HG03442 (cell line): Measurements from ENCODE around the gene EPHA4.

ENCODE experiments used
- ATAC-seq: cut with Tn5 transposase; IDR thresholded peaks from one replicate; pipeline ENCODE4 v1.9.1; 2021; ENCODE audit warnings: mild to moderate bottlenecking, moderate library complexity; ENCODE audit not compliant: unreplicated experiment

Gene EPHA4

DNA sequence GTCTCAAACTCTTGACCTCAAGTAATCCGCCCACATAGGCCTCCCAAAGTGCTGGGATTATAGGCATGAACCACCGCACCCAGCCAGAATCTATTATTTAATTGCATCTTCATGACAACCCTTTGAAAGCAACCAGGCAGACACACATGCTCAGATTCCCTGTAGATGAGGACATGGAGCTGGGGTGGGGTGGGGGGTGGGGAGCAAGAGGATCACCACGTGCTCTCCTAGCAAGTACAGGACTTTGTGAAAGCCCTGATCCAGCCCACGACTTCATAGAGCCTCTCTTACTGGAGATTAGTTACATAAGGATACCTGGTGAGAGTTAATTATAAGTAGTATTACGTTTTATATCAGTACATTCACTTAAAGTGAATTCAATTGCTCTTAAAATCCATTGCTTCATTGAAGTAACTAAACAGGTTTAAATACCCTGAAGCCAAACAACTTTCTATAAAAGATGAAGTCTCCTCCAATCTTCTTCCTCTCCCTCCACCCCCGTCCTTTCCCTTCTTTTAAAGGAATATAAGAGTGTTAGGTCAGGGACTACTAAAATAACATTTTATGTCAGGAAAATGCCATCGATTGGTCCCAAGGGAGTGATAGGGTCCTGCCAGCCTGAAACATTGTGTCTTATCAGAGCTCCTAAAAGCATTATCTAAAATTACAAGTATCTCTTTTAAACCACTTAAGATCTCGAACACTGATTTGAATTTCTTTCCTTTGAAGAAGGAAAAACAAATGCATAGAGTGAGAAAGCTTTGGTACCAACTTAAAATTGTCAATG, 123.9 kb downstream of the EPHA4 start:
- ATAC-seq, result no peak

- ATAC-seq, result no peak
Measured at GRCh38 chr2:221447310-221447709, 124.8 kb downstream of the EPHA4 start.

- no peak for ATAC-seq
Measured at GRCh38 chr2:221446140-221446539, 126.0 kb downstream of the EPHA4 start.

DNA sequence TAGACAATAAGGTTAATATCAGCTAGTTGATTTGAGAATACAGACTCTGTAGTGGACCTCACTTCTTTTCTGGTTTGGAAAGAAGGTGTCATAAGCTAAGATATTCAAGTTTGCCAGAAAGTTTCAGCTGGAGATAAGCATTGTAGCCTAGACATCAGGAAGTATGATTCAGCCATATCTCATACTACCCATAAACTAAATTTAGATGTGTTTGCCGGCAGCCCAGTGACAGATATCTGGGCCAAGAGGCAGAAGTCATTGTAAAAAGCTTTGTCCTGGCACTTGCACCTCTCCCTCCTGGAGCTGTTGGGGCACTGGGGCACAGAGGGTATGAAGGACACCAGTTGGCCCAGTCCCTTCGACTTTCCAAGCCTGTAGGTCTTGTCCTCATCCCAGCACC, 128.0 kb downstream of the EPHA4 start:
- ATAC-seq, result no peak

- ATAC-seq, result no peak
Measured at GRCh38 chr2:221443645-221444044, 128.5 kb downstream of the EPHA4 start.

DNA sequence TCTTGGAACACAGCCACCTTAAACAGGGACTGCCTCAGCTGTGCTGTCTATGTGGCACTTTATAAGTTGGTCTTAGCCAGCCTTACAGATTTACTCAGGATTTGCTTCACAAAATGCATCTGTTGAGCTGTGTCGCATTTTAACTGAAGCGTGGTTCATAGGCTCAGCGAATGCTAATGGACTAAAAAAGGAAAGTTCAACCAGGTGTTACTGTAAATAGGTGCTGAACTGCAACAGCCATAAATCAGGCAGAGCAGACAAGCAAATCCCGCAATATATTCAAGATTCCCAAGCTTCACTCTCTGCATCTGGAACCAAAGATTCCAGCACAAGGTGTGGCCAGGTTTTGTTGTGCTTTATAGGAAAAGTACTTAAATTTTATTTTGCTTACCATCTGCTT, 130.0 kb downstream of the EPHA4 start:
- no peak for ATAC-seq

GRCh38 chr2:221439761-221440479, 132.2 kb downstream of the EPHA4 start:
- no peak for ATAC-seq

DNA sequence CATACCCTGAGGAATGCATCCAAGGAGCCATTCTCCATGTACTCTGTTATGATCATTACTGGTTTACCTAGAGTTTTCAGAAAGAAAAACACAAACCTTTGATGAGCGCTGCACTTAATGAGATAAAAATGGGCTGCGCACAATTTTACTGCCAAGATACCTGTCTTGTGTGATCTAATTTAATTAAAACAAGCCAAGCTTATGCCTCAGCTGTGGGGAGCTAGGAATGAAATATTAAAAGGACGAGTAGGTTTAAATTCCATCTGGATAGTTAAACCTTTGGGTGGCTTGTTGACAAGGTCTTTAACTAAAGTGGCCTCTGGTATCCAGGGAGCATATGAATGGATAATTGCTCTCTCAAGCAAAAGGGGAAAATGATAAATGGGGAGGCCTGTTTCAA, 135.0 kb downstream of the EPHA4 start:
- no peak for ATAC-seq

GRCh38 chr2:221435171-221435570, 136.9 kb downstream of the EPHA4 start:
- no peak for ATAC-seq

DNA sequence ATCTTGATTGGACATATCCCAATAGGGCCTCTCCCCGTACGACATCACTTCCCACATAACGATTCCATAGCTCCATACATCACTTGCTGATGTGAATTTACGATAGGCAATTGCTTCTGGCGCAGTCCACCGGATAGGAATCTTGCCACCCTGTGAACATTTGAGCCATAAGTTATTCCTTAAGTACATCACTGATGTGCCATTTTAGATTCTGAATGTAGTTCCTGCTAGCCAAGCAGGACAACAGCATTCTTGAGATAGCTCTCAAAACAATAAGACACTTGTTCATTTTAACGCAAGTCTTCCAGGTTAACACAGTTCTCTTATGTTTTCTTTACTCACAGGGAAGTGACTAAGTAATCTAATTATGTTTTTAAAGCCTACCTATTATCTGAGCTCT, 138.0 kb downstream of the EPHA4 start:
- ATAC-seq, result no peak

DNA sequence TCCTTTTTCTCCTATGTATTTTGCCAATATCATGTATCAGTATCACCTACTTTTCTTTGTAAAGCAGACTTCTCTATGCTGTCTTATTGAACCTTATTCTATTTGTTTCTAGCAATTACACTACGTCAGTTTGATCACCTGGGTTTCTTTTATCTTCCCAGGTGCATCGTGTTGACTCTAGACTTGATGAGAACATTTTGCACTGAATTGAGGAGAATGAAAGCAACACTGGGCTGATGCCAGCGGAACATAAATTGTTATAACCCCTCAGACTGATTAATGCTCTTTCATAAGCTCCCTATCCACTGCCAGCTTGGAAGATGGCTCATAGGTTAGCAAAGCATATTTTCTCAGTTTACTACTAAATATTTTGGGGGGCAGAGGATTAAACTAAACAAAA, 140.6 kb downstream of the EPHA4 start:
- ATAC-seq, result no peak

GRCh38 chr2:221429741-221430491, 142.2 kb downstream of the EPHA4 start:
- no peak for ATAC-seq

DNA sequence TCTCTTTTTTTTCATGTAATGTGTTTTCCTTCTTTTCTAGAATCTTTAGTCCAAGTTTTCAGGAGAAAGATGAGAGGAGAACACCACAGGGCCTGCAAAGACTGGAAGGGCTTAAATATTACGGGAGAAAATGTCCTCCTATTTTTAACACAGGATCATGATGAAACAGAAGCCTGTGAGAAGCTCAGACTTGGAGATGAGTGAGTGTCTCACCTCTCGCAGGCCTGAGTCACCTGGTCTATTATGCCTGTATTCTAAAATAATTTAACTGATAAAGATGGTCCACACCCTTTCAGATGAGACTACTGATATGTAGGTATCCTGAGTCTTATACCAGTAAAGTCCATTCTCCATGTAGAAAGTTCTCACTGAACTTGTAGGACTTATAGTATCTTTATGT, 143.2 kb downstream of the EPHA4 start:
- ATAC-seq, result no peak

- no peak for ATAC-seq
Measured at GRCh38 chr2:221426929-221427328, 145.2 kb downstream of the EPHA4 start.

DNA sequence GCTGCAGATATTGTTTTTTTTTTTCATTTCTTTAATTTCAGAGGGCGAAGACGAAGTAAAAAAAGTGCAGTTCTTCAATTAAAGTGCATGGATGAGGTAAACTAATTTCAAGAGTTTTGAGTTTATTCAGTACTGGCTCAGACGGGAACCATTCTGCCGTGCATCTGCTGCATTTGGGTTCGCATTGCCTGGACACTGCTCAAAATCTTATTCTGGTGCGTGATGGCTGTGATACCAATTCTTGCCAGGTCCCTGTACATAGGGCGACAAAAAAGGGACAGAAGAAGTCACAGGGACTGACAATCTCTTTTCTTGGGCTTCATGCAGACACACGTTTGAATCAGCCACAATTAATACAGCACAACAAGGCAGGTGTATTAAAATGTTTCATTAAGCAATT, 146.2 kb downstream of the EPHA4 start:
- no peak for ATAC-seq

DNA sequence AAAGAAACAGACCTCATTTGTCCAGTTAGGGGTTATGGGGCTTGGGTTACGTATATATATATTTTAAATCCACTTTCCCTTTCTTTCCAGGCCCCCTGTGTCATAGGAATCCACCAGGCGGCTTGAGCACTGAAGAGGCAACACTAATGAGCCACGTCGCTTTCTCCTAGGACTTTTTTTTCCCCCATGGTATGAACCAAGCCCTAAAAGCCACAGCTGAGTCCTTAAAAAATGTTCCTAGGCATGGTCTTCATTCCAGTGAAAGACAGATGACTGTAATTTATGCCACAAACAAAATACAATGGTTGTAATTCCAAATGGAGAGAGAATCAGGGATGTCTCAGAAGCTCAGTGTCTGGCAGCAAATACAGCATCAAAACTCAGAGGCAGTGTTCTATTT, 146.8 kb downstream of the EPHA4 start:
- ATAC-seq, result no peak

- no peak for ATAC-seq
Measured at GRCh38 chr2:221423210-221423804, 148.8 kb downstream of the EPHA4 start.

GRCh38 chr2:221422516-221423209, 149.4 kb downstream of the EPHA4 start:
- ATAC-seq, result no peak

DNA sequence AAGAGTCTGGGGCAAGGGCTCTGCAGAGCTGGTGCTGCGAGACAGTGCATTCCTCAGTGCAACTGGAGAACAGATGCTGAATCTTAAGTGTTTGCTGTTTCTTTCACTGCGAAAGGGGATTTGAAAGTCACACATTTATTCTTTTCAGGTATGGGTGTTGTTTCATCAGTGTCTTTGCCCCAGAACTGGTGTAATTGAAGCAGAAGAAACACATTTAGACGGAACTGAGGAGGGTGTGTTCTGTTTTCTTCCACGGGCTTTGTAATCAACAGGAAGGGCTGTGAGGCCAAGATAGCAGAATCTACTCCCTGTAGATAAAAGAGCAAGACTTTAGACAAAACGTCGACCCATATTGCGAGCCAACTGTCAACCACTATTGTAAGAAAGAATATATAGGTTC, 151.9 kb downstream of the EPHA4 start:
- no peak for ATAC-seq

- no peak for ATAC-seq
Measured at GRCh38 chr2:221415789-221416188, 156.3 kb downstream of the EPHA4 start.

DNA sequence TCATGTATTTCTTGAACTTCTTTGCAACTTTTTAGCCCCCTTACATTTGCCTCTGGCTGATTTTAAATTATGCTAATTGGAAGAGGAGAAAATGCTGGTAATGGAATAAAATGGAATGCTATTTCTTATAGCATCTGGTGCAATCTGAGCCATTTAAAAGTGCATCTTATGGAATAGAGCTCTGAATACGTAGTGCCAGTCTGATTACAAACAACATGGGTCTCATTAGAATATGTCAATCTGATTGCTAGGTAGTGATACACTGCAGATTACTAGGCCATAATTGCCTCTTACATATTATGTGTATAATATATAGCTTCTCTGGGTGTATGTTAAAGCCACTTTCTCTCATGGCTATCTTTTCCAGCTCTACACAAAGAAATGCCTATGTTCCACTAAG, 159.1 kb downstream of the EPHA4 start:
- no peak for ATAC-seq
